Right atrium auricular region (tissue), 2 donors: ENCODE measurements around the gene PTPRK. TPM values are rescaled to one million over a fixed set of nuclear protein-coding genes. Genes with fewer than 3 reads are reported as not detected.

Source experiments
- DNase-seq: peaks from one replicate; pipeline ENCODE4 v3.0.0-alpha.2; 2019; ENCODE audit warnings: low spot score
- H3K27ac ChIP-seq, 2 donors: fragments of 200-600 bp; sonication (generic); 1 replicate in 1 of 2; 2 replicates in 1 of 2; pipeline ENCODE4 v1.5.1; 2016 to 2019
- H3K27me3 ChIP-seq, 2 donors: fragments of 200-600 bp; sonication (generic); one replicate each; pipeline versions ENCODE4 v1.5.1 to v1.6.0; 2017 to 2019
- H3K36me3 ChIP-seq: fragments of 200-600 bp; sonication (generic); one replicate; pipeline ENCODE4 v1.5.1; 2016
- H3K4me1 ChIP-seq, 2 donors: fragments of 200-600 bp; sonication (generic); one replicate each; pipeline versions ENCODE4 v1.5.1 to v1.6.0; 2017 to 2019
- H3K4me3 ChIP-seq, 2 donors: fragments of 200-600 bp; sonication (generic); 1 replicate in 1 of 2; 2 replicates in 1 of 2; pipeline ENCODE4 v1.5.1; 2017 to 2019; ENCODE audit warnings: mild to moderate bottlenecking in 1 of 2, moderate library complexity in 1 of 2
- H3K9me3 ChIP-seq, 2 donors: fragments of 200-600 bp; sonication (generic); one replicate each; pipeline ENCODE4 v1.5.1; 2019
- CTCF ChIP-seq, 2 donors: fragments of 200-600 bp; sonication (generic); IDR thresholded peaks; one replicate each; pipeline ENCODE4 v1.5.1; 2019; ENCODE audit warnings: antibody characterized with exemption in 2 of 2
- total RNA-seq, 2 donors: library from RNA; depleted of rRNA; stranded (reverse); fragments of >200 nt; gene quantifications; one replicate each; pipeline ENCODE4 v1.1.0, GENCODE V29; 2016

PTPRK gene
- total RNA-seq, 2 donors from 2014 or later = 24.5 to 36.4 TPM

DNA sequence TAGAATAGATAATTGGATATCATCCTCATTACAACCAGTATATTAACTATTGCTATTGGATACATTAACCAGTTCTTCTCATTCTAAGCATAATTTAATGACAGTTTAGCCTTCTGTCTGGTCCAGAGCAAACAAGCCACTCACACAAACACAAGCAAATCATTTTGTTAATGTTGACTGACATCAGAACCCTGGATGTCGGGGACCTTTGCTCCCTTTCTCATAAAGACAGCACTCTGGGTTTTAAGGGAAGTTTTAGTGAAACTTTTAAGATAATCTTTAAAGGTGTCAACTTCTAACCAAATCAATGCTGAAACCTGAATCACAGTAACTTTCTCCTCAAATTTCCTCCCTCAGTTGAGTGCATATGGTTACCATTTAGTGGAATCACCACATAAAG lies 113.9 kb downstream of the PTPRK start:
- no peak for TF ChIP-seq CTCF (IDR thresholded peaks at IDR 0.05)
- Histone ChIP-seq H3K4me1 (no peaks in the 10 kb centered on the region), H3K4me3 (no peak overlapping the region), H3K27me3 (no peaks in the 10 kb centered on the region), H3K36me3 (no peaks in the 10 kb centered on the region), H3K27ac (no peak overlapping the region), H3K9me3 (no peaks in the 10 kb centered on the region)
- no peak for DNase-seq

DNA sequence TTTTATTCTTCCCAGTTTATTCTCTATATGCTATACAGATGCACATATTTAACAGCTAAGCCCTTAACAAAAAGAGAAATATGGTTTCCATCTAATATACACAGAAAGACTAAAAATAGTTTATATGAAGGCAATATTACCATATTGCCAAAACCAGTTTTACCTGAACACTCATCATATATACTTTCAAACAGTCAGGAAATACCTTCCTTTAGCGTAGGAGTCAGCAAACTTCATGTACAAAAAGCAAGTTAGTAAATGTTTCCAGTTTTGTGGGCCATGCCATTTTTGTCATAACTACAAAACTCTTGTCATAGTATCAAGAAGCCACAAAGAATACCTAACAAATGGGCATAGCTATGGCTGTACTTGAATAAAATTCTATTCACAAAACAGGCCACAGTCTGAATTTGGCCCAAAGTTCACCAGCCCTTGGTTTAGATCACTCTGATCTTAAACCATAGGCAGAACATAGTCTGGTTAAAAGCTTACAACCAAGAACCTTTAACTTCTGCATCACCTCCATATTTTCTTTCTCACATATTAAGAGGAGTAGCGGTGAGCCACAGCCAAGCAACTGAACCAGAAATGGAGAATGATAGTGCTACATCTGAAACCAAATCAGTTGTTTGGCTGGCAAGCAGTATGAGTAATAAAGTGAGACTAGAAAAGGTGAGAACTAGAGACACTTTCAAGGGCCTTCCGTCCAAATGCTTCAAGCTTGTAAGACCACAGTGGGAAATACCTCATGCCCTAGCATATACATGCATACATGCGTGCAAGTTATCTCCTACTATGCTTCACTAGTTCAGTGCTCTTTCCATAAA lies 116.6 kb downstream of the PTPRK start:
- Histone ChIP-seq H3K9me3 (no peaks in the 10 kb centered on the region), H3K27me3 (no peaks in the 10 kb centered on the region), H3K4me1 (no peaks in the 10 kb centered on the region), H3K4me3 (no peak overlapping the region), H3K27ac (no peak overlapping the region), H3K36me3 (no peaks in the 10 kb centered on the region)
- no peak for TF ChIP-seq CTCF (IDR thresholded peaks at IDR 0.05)
- DNase-seq = no peak

- no peaks in the 10 kb centered on the region for H3K9me3 ChIP-seq
- H3K27me3 ChIP-seq = no peaks in the 10 kb centered on the region
- no peaks in the 10 kb centered on the region for H3K36me3 ChIP-seq
- no peak for DNase-seq
- no peaks in the 10 kb centered on the region for H3K4me1 ChIP-seq
- TF ChIP-seq CTCF (IDR thresholded peaks at IDR 0.05) = no peak
- no peak overlapping the region for H3K4me3 ChIP-seq
- no peak overlapping the region for H3K27ac ChIP-seq
Measured at GRCh38 chr6:128400875-128401274, 119.5 kb downstream of the PTPRK start.

- Histone ChIP-seq H3K4me3 (no peak overlapping the region), H3K36me3 (no peaks in the 10 kb centered on the region), H3K27me3 (no peaks in the 10 kb centered on the region), H3K9me3 (no peaks in the 10 kb centered on the region), H3K4me1 (no peaks in the 10 kb centered on the region), H3K27ac (no peak overlapping the region)
- no peak for DNase-seq
- no peak for TF ChIP-seq CTCF (IDR thresholded peaks at IDR 0.05)
Measured at GRCh38 chr6:128397996-128398395, 122.4 kb downstream of the PTPRK start.

- no peak for TF ChIP-seq CTCF (IDR thresholded peaks at IDR 0.05)
- H3K4me3 ChIP-seq = no peak overlapping the region
- no peaks in the 10 kb centered on the region for H3K36me3 ChIP-seq
- no peaks in the 10 kb centered on the region for H3K27me3 ChIP-seq
- DNase-seq = no peak
- no peaks in the 10 kb centered on the region for H3K4me1 ChIP-seq
- H3K27ac ChIP-seq = no peak overlapping the region
- no peaks in the 10 kb centered on the region for H3K9me3 ChIP-seq
Measured at GRCh38 chr6:128395596-128395995, 124.8 kb downstream of the PTPRK start.

GRCh38 chr6:128395188-128395587 lies 125.2 kb downstream of the PTPRK start:
- no peak for TF ChIP-seq CTCF (IDR thresholded peaks at IDR 0.05)
- H3K4me3 ChIP-seq = no peak overlapping the region
- no peaks in the 10 kb centered on the region for H3K27me3 ChIP-seq
- H3K27ac ChIP-seq = no peak overlapping the region
- DNase-seq = no peak
- H3K4me1 ChIP-seq = no peaks in the 10 kb centered on the region
- no peaks in the 10 kb centered on the region for H3K9me3 ChIP-seq
- H3K36me3 ChIP-seq = no peaks in the 10 kb centered on the region
